Spleen (tissue), 7 donors: ENCODE data around the gene POU6F1.

Experiments
- CTCF ChIP-seq, 11 experiments: fragments of 200-600 bp in 7 of 11; fragments of 450-650 bp in 4 of 11; sonication (generic) in 4 of 11; IDR thresholded peaks in 8 of 11; conservative IDR thresholded peaks in 3 of 11; 1 replicate in 7 of 11; 2 replicates in 4 of 11; pipeline versions ENCODE4 v1.4.0 to v1.8.0; 2016 to 2021; ENCODE audit warnings: antibody characterized with exemption in 11 of 11, inconsistent platforms in 4 of 11, mild to moderate bottlenecking in 1 of 11
- POLR2A ChIP-seq, 3 donors: fragments of 450-650 bp; IDR thresholded peaks; one replicate each; pipeline ENCODE4 v1.5.1; 2017; ENCODE audit warnings: antibody characterized with exemption in 3 of 3, mild to moderate bottlenecking in 1 of 3
- POLR2AphosphoS5 ChIP-seq, 3 donors: sonication (generic); formaldehyde crosslinking; IDR thresholded peaks; one replicate each; pipeline ENCODE4 v1.5.1; 2017; ENCODE audit warnings: antibody characterized with exemption in 3 of 3
- donor health status: DM: no; HTN: no; CAD: no; lungs with moderate emphysema.
- donor health status: DM: no; HTN: no; CAD: no.
- donor health status: DM: no; HTN: no; CAD: no.

GRCh38 chr12:51186465-51187085 lies 31.3 kb downstream of the POU6F1 start:
- no peak for TF ChIP-seq POLR2A (IDR thresholded peaks at IDR 0.05)
- TF ChIP-seq CTCF (IDR thresholded peaks at IDR 0.05 in 8 of 11, conservative IDR thresholded peaks at IDR 0.05 in 3 of 11): no peak
- no peak for TF ChIP-seq POLR2AphosphoS5 (IDR thresholded peaks at IDR 0.05)
